CD4-positive, alpha-beta T cell treated with Interferon alpha-2 for 1 hour (primary cell): Measurements from ENCODE around the gene PRKN.
"Not testable (repeated sequence)": the region's sequence is repeated elsewhere in the genome, so short reads cannot be mapped to it uniquely, and the experiment has no call there.

ENCODE experiments used
- DNase-seq, 2 donors: peaks; one replicate each; pipeline ENCODE4 v3.0.0-alpha.2; 2020 to 2022

The PRKN gene

GRCh38 chr6:161880056-161880455 is 847.5 kb downstream of the PRKN start:
- no peak for DNase-seq

GRCh38 chr6:161876231-161876630 is 851.3 kb downstream of the PRKN start:
- no peak for DNase-seq

GRCh38 chr6:161870236-161870901 is 857.2 kb downstream of the PRKN start:
- DNase-seq, result no peak

GRCh38 chr6:161869491-161869890 is 858.1 kb downstream of the PRKN start:
- DNase-seq, result no peak

- no peak for DNase-seq
These were observed 861.0 kb downstream of the PRKN start for GRCh38 chr6:161866570-161866969.

- not testable (repeated sequence) for DNase-seq
These were observed 866.5 kb downstream of the PRKN start for GRCh38 chr6:161861061-161861460.

- no peak for DNase-seq
These were observed 873.9 kb downstream of the PRKN start for GRCh38 chr6:161853657-161854056.

- DNase-seq, result not testable (repeated sequence)
These were observed 876.1 kb downstream of the PRKN start for GRCh38 chr6:161851486-161851885.

- no peak for DNase-seq
These were observed 877.0 kb downstream of the PRKN start for GRCh38 chr6:161850562-161850961.

GRCh38 chr6:161847628-161848027 is 879.9 kb downstream of the PRKN start:
- no peak for DNase-seq

GRCh38 chr6:161844804-161845203 is 882.8 kb downstream of the PRKN start:
- DNase-seq, result no peak

GRCh38 chr6:161843066-161843465 is 884.5 kb downstream of the PRKN start:
- DNase-seq, result no peak

GRCh38 chr6:161840380-161840779 is 887.2 kb downstream of the PRKN start:
- DNase-seq, result no peak

GRCh38 chr6:161838306-161839035 is 889.1 kb downstream of the PRKN start:
- DNase-seq, result no peak

- no peak for DNase-seq
These were observed 889.7 kb downstream of the PRKN start for GRCh38 chr6:161837854-161838253.

GRCh38 chr6:161837449-161837735 is 890.2 kb downstream of the PRKN start:
- DNase-seq, result no peak

- no peak for DNase-seq
These were observed 890.7 kb downstream of the PRKN start for GRCh38 chr6:161836643-161837448.

- DNase-seq, result no peak
These were observed 891.9 kb downstream of the PRKN start for GRCh38 chr6:161835500-161836215.

GRCh38 chr6:161834426-161834825 is 893.1 kb downstream of the PRKN start:
- no peak for DNase-seq

- no peak for DNase-seq
These were observed 894.3 kb downstream of the PRKN start for GRCh38 chr6:161833099-161833860.

GRCh38 chr6:161832622-161833021 is 894.9 kb downstream of the PRKN start:
- no peak for DNase-seq

GRCh38 chr6:161830866-161831616 is 896.5 kb downstream of the PRKN start:
- DNase-seq, result no peak
